ENCODE measurements around the gene NSMCE3.

The NSMCE3 gene

DNA sequence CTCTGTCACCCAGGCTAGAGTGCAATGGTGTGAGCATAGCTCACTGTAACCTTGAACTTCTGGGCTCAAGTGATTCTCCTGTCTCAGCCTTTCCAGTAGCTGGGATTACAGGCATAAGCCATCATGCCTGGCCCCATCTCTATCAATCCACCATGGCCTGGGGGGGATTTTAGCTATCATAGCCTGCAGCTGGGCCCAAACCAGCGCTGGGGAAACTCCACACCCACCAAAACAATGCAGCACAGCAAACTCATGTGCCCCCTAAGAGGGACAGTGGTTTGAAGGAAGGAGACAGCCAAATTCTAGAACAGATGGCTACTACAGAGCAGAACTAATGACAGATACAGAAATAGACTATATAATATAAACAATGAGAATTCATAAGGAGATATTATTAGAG is 13.8 kb upstream of the NSMCE3 start:
- Histone ChIP-seq H3K4me3 (no peak overlapping the region), H3K27ac (no peak overlapping the region)
- no peak for TF ChIP-seq CTCF (IDR thresholded peaks at IDR 0.05)
- DNase-seq (ENCODE audit: low spot score), result no peak

- no peak overlapping the region for H3K4me3 ChIP-seq
- DNase-seq (ENCODE audit: low spot score), result no peak
- TF ChIP-seq CTCF (IDR thresholded peaks at IDR 0.05), result no peak
- no peak overlapping the region for H3K27ac ChIP-seq
These were observed 10.9 kb upstream of the NSMCE3 start for GRCh38 chr15:29280514-29280913.

DNA sequence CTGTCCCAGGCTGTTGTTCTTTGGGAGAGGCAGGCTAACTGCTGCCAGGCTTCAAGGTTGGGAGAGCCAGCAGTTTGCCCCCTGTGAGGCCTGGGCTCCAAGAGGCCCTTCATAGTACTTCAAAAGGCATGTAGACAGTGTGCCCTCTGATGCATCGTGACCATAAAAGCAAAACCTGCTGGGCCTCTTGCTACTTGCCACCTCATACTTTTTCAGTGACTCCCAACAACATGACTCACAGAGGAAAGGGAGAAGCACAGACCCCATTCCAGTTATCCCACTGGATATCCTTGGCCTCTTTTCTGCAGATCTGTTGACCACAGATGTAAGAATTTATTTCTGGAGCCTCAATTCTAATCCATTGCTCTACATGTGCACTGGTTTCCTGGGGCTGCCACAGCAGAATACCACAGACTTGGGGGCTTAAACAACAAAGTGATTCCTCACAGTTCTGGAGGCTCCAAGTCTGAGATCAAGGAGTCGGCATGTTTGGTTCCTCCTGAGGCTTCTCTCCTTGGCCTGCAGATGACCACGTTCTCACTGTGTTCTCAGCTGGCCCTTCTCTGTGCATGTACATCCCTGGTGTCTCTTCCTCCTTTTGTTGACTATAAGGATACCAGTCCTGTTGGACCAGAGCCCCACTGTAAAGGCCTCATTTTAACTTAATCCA is 8.9 kb upstream of the NSMCE3 start:
- Histone ChIP-seq H3K27ac (no peak overlapping the region), H3K4me3 (no peak overlapping the region)
- no peak for DNase-seq (ENCODE audit: low spot score)
- no peak for TF ChIP-seq CTCF (IDR thresholded peaks at IDR 0.05)

- TF ChIP-seq CTCF (IDR thresholded peaks at IDR 0.05), result no peak
- no peak for DNase-seq (ENCODE audit: low spot score)
These were observed 6.7 kb upstream of the NSMCE3 start for GRCh38 chr15:29276366-29276765.

GRCh38 chr15:29275855-29276254 is 6.2 kb upstream of the NSMCE3 start:
- no peak overlapping the region for H3K4me3 ChIP-seq
- no peak for DNase-seq (ENCODE audit: low spot score)
- TF ChIP-seq CTCF (IDR thresholded peaks at IDR 0.05), result no peak

More at GRCh38 chr15:29276366-29276765, 6.7 kb upstream of the NSMCE3 start:
- Histone ChIP-seq H3K27ac (no peak overlapping the region), H3K4me3 (no peak overlapping the region)

DNA sequence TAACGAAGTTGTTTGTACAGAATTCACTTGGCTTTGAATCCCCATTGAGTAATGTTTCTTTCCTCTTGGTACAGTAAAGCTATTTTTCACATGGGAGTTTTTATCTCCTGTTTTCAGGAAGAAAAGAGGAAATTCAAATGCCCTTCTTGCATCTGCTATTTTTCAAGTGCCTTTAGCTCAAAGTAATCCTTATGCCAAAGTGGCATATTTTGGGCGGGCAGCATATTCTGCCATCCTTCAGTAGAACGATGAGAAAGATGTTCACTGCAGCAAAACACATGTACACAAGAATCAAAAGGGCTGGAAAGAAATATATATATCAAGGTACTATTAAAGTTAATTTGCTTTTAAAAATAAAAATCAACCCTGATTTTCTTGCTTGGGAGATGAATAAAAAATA is 5.3 kb upstream of the NSMCE3 start:
- no peak for TF ChIP-seq CTCF (IDR thresholded peaks at IDR 0.05)
- no peak overlapping the region for H3K27ac ChIP-seq
- no peak overlapping the region for H3K4me3 ChIP-seq
- DNase-seq (ENCODE audit: low spot score), result no peak

More at GRCh38 chr15:29275855-29276254, 6.2 kb upstream of the NSMCE3 start:
- no peak overlapping the region for H3K27ac ChIP-seq

GRCh38 chr15:29272219-29272618 is 2.6 kb upstream of the NSMCE3 start:
- no peak for TF ChIP-seq CTCF (IDR thresholded peaks at IDR 0.05)
- Histone ChIP-seq H3K27ac (no peak overlapping the region), H3K4me3 (no peak overlapping the region)
- DNase-seq (ENCODE audit: low spot score), result no peak
